ENCODE results near the gene UBA5. TPM values are rescaled to one million over a fixed set of nuclear protein-coding genes. Genes with fewer than 3 reads are reported as not detected.
"Not testable (repeated sequence)": the region's sequence is repeated elsewhere in the genome, so short reads cannot be mapped to it uniquely, and the experiment has no call there.

Gene UBA5
- 29.7 and 42.9 TPM in 2 replicates for total RNA-seq
- polyA plus RNA-seq (2012): 18.8 TPM

DNA sequence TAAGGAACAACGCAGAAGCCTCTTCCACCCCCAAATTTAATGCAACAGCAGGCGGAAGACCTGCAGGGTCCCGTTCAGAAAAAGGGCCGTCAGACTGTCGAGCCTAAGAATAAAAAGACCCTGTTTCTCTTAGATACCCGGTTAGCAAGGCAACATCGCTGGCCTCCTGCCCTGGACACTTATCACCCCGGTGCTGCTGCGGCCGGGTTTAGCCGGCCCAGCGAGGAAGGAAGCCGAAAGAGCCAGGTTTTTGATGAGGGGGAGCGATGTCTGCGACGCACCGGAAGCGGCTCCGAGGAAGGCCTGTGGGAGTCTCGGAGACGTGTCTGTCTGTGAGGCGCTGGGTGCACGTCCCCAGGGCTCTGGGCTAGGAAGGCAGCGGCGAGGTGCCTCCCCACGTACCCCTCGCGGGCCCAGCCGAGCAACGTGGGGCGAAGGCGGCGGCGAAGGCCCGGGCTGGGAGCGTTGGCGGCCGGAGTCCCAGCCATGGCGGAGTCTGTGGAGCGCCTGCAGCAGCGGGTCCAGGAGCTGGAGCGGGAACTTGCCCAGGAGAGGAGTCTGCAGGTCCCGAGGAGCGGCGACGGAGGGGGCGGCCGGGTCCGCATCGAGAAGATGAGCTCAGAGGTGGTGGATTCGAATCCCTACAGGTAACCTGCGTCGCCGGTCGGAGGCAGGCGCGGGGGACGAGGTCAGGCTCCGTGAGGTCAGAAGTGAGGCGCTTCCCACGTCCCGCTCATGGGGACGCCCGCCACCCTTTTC lies at the start of gene UBA5:
UBA5 (plus strand) TSS at position 278 of the 759 bp plus-strand sequence; CDS start at position 487, 209 bp downstream.
- DNase-seq (ENCODE audit: low read depth): peak; percentile 75

DNA sequence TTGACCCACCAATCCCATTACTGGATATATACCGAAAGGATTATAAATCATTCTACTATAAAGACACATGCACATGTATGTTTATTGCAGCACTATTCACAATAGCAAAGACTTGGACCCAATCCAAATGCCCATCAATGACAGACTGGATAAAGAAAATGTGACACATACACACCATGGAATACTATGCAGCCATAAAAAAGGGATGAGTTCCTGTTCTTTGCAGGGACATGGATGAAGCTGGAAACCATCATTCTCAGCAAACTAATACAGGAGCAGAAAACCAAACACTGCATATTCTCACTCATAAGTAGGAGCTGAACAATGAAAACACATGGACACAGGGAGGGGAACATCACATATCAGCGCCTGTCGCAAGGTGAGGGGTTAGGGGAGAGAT lies 44.8 kb upstream of the UBA5 start:
- not testable (repeated sequence) for DNase-seq (ENCODE audit: low read depth)

DNA sequence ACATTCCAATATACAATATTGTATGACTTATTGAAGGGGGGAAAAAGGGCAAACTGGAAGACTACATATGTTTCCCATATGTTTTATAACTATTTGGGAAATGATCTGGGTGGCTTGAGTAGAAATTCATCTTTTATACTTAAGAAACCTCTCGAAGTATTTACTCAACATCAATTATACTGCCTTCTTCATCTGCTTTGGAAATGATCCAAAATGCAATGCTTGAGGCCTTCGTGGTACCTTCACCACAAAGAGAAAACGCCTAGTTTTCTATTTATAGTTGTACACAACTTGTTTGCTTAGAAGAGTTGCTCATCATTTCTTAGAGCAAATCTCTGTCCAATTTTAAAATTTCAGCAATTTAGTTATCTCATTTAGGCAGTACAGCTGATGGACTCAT lies 44.2 kb upstream of the UBA5 start:
- peak; percentile 55 for DNase-seq (ENCODE audit: low read depth)

DNA sequence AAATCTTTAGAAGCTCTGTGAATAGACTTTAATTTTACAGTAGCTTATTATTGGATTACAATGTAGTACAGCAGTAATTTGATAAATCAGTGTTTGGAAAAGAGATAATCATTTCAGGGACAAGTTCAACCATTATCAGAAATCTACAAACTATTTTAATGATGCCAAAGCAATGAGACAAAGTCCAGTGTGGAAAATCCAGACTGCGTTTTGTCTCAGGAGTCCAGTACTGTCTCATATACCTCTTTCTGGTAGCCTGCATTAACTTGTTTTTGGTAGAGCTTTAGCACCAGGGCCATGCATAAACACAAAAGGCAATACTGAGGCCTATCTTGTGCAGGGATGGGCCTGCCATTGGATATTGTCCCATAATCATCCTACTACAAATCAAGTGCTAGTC lies 43.3 kb upstream of the UBA5 start:
- DNase-seq (ENCODE audit: low read depth): no peak

DNA sequence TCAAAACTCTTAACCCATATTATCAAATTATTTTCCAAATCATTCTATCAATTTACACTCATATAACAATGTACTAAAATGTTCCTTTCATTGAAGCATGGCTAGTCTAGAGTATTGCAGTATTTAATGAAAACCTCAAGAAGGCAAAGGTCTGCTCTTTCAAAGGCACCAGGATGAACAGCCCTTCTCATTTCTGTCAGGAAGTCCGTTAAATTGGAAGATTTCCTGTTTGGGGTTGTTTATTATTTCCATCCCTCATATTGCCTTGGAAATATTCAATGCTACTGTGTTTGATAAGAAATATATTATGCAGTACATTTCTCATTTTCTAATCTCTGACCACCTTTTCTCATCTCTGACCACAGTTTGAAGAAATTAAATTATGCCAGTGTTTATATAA lies 38.0 kb upstream of the UBA5 start:
- DNase-seq (ENCODE audit: low read depth): no peak

DNA sequence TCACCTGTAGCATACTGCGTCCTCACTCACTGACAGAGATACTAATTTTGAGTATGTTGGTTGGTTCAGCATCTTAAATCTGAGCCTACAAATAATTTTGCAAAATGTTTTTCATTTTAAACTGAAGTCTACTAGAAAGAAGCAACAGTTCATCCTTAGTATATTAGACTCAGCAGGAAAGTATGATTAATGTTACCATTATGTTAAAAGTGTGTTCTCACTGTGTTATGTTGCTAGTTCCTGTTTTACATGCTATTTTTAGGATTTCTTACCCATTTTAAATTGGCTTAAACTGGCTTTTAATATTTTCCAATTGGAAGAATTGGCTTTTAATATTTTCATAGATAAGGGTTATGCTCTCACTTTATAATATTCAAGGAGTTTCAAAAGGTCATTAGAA lies 37.4 kb upstream of the UBA5 start:
- no peak for DNase-seq (ENCODE audit: low read depth)

DNA sequence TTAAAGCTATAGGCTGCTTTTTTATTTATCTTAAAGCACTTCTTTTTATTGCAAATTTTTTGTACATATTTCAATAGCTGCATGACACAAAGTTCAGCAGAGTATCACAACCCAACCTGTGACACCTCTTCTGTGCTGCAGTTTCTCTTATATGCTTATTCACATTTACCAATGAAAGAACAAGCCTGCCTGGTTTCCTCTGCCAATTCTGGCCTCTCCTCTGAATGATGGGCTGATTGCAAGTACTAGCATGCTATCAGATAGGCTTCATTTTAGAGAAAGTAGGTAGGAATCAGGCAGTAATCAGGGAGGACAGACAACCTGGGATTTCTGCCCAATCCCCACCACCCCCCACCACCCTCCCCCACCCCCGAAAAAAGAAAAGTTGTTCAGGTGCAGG lies 36.5 kb upstream of the UBA5 start:
- no peak for DNase-seq (ENCODE audit: low read depth)

DNA sequence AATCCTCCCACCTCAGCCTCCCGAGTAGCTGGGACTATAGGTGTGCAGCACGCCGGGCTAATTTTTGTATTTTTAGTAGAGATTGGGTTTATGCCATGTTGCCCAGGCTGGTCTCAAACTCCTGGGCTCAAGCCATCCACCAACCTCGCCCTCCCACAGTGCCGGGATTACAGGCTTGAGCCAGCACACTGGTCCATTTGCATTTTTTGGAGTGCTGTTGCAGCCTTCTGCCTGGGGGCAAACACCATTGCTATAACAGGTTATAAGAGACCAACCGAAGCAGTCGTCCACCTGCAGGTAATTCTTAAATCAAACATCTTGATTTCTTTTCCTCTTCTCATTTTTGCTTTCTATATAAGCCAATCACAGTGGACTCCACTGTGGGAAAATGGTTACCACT lies 35.3 kb upstream of the UBA5 start:
- no peak for DNase-seq (ENCODE audit: low read depth)

DNA sequence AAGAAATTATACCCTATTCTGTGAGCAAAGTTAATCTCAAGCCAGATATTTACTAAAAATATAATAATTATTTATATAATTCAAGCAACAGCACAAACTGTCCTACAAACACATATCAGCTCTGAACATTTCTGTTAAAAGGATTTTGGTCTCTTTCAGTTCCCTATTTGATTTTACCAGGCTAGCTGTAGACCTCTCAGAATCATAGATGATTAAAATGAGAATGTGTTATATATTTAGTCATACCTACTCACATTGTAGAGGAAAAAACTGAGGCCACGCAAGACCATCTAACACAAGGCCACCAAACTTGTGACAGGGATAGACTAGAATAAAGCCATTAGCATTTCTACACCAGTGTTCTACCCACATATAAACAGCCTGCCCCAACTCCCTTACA lies 34.5 kb upstream of the UBA5 start:
- DNase-seq (ENCODE audit: low read depth): no peak

DNA sequence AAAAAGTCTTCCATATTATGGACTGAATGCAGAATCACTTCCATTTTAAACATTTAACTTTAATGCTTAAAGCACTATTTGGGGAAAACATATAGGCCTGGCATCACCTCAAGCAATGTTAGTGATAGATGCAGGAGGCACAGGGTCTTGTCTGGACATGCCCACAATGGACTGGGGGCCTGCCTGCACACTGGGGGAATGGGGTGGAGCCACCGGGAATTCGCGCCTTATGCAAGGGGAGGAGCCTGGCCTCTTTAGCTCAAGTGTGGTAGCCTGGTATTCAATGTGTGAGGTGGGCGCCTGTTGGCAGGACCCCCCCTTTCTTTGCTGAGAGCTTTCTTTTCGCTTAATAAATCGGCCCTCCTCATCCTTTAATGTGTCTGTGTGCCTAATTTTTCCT lies 33.2 kb upstream of the UBA5 start:
- no peak for DNase-seq (ENCODE audit: low read depth)

DNA sequence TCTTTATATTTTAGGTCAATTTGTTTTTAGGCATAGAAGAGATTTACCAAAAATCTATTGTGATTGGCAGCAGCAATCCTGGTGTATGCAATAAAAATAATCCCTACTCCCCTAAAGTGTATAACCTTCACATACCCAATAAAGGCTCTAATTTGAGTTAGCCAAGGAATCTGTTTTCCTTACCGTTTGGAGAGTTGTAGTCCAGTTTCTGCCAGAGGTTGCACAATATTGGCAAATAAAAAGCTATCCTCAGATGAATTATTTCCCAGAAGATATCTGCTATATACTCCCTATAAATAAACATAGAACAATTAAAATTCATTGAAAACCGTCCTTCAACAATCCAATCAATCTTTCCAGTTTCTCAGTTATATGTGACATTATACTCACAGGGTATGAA lies 32.0 kb upstream of the UBA5 start:
- no peak for DNase-seq (ENCODE audit: low read depth)

DNA sequence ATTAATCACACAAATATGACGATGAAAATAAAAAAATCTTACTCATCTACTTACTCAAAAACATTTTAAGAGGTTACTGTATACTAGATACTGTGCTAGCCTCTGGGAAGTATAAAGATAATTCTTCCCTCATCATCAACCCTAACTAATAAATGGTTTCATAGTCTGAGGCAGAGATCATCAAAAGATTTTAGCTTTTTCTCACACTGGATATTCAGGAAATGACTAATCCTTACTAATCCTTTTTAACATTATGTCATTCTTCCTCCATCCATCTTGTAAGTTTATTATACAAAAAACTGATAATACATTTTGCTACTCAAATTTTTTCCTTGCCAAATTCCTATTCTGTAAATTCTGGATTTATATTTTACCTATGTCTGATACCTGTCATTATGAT lies 30.2 kb upstream of the UBA5 start:
- peak; percentile 31 for DNase-seq (ENCODE audit: low read depth)

DNA sequence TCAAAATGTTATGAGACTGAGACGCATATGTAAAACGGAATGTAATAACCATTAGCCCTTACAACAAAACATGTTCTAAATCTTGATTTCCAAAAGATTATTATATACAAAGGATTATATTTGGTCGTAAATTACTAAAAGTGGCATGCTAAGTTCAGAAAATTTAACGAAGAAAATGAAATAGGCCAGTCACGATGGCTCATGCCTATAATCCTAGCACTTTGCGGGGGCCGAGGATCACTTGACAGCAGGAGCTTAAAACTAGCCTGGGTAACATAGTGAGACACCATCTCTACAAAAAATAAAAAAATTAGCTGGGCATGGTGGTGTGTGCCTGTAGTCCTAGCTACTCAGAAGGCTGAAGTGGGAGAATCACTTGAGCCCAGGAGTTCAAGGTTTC lies 29.5 kb upstream of the UBA5 start:
- DNase-seq (ENCODE audit: low read depth): no peak

DNA sequence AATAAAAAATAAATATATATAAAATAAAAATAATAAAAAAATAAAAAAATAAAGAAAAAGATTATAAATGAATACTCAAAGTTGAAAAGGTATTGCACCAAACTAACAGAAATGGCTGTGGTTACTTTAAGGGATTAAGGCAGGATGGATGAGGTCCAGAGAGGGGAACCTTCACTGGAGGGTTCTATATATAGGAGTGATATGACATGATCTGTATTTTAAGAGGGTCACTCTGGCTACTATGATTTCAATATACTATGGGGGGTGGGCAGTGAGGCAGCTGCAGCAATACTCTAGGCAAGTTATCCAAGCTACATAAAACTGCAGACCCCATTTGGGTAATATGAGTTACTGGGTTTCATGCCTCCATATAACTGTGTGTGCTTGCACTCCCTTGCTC lies 25.1 kb upstream of the UBA5 start:
- peak; percentile 18 for DNase-seq (ENCODE audit: low read depth)

DNA sequence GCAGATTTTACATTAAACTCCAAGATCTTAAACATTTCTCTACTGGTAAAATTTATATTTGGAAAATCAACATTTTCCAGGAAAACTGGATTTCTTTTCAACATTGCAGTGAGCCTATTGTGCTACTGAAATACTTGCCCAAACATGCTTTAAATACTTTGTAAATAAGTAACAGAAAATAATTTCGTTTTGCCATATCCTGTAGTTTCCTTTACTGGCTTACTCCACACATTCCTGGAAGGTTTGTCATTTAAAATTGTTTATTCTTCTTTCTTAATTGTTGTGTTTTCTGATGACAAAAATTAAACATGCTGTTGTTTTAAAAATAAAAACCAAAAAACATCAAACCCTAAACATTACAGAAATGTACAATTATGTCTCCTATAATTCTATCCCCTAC lies 22.5 kb upstream of the UBA5 start:
- DNase-seq (ENCODE audit: low read depth): no peak

DNA sequence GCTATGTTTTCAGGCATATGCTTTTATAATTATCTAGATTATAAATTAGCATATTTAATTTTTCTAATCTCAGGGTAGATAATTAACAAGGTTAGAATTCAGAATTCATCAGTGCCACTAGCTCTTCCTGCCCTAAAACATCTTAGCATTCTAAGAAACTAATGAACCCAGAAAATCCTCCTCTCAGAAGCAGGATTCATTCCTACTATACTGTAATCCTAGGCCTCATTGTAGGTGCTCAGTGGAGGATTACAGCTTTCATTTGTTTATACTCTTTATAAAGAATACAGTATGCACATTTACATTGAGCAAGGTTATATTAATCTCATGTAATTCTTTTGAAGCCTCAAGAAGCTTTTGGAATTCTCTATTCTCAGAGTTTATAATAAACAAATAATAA lies 21.4 kb upstream of the UBA5 start:
- DNase-seq (ENCODE audit: low read depth): no peak

DNA sequence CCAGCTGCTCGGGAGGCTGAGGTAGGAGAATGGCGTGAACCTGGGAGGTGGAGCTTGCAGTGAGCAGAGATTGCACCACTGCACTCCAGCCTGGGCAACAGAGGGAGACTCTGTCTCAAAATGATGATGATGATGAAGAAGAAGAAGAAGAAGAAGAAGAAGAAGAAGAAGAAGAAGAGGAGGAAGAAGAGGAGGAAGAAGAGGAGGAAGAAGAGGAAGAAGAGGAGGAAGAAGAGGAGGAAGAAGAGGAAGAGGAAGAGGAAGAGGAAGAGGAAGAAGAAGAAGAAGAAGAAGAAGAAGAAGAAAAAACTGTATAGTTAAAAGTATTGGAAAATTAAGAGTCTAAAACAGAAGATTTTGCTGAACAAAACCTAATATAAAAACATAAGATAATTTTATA lies 18.7 kb upstream of the UBA5 start:
- DNase-seq (ENCODE audit: low read depth): not testable (repeated sequence)

DNA sequence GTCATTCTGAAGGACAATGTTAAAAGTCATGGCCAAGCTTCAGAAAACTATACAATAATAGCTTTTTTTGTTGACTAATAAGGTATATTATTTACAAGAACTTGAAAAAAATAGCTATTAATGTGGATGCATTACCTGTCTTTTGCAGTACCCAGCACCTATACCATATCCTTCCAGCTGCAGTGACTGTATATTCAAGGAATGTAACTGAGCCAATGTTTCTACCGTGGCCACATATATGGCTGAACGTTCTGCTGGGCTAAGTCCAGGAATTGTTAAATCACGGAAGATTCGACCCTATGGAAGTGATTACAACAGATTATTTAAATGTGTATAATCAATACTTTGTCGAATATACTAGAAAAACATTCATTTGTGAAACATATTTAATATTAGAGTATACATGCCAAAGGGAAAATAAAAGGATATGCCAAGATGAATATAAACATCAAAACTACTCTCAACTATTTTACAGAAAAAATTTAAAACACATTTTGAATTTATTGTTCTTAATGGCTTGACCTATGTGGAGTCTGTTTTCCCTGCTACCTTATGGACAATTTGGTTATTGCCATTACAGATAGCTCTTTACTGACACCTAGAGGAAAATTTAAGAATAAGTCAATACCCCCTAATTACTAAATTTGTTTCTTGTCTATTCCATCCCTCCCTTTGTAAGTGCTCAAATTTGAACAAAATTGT lies 18.1 kb upstream of the UBA5 start:
- DNase-seq (ENCODE audit: low read depth): peak; percentile 64

DNA sequence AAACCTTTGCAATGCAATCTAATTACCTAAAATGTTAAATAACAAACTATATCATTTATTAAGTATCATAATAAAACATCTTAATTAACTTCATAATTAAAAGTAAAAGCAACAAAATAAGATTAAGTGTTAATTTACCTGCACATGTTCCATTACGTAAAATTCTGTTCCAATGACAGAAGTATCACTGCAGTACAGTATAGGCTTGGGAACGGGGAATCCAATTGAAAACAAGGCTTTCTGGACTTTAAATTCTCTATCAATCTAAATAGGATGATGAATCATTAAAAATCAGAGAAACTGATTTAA lies 17.6 kb upstream of the UBA5 start:
- no peak for DNase-seq (ENCODE audit: low read depth)

DNA sequence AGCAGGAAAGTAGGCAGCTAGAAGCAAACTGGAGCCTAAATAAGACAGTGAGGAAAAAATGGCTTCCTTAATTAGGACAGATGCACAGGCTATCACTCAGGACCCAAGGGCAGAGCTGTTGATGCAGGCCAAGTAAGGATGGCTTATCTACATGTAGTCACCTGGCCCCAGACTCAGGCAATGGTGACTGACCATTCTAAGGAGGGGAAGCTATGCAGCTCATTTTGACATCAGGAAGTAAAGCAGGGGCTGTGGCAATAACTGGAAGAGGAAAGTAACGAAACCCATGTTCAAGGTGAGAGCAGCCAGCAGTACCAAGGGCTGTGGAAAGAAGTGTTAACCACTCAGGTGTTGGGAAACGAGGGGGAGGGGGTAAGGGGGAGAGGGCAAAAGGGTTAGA lies 16.8 kb upstream of the UBA5 start:
- no peak for DNase-seq (ENCODE audit: low read depth)

DNA sequence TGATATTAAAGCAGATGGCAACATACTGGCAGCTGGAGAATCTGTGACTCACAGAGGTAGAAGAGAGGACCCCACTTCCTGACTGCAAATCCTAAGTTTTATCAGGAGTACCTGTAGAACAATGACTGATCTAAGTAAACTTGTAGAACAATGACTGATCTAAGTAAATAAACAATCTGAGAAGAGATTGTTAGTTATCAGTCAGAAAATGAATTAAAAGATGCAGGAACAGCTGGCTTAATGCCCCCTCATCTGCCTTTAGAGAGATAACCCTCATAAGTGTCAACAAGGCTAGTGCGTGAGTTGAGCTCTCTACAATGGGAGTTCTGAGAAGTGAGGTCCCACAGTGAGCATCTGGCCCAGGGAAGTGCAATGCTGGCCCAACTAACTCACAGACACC lies 15.1 kb upstream of the UBA5 start:
- DNase-seq (ENCODE audit: low read depth): no peak

DNA sequence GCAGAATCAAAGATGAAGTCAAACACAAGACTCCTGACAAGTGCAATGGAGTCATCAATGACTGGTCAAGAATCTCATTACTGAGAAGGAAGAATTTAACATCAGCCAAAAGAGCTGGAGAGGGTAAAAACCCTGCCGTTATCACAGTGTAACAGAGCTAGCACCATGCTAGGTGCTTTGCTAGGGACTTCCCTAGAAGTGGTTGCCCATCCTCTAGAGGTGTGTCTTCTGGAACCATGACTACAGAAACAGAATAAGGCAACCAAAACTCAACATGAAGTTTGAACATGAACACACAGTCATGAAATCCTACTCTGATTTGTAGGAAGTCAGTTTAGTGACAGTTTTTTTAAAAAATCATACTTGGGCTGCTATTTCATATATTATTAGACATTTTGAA lies 10.0 kb upstream of the UBA5 start:
- DNase-seq (ENCODE audit: low read depth): no peak

DNA sequence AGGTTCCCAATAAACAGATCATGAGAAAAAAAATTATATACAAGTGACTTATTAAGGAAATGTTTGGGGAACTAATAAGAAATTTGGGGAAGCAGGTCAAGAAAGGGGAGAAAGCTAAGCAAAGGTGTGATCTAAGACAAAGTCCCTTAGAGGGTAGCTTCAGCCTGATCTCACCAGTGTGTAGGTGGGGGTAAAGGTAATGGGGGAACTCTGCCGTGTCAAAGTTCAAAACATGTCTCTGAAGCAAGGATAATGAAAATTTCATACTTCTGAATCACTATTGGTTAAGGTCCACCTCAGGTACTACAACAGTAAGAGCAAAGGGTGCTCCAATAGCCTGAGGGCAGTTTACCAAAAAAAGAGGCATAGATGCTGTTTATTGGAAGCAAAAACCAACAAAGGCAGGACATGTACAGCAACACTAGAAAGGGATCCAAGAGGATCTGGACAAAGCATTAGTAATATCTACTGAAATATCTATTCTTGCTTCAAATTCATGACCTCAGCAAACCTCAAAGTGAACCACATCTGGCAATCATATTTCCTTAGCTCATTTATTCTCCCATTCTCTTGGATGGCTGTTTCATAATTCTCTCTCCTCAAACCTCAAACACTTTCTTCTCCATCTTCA lies 7.4 kb upstream of the UBA5 start:
- DNase-seq (ENCODE audit: low read depth): peak; percentile 32
